CD8-positive, alpha-beta memory T cell (primary cell): ENCODE data around the gene DNAJB4. TPM values are rescaled to one million over a fixed set of nuclear protein-coding genes. Genes with fewer than 3 reads are reported as not detected.
A peak's percentile ranks its signal among the peaks of the same experiment; 100 is the strongest.

Experiments
- CTCF ChIA-PET: fragments of 350-600 bp; sonication (Branson Sonifier 250); formaldehyde crosslinking; loops from one replicate; lab custom pipeline; 2021; ENCODE audit warnings: antibody characterized with exemption; lab: Charles Lee
- POLR2A ChIA-PET: fragments of 350-600 bp; sonication (Branson Sonifier 250); formaldehyde crosslinking; loops from one replicate; lab custom pipeline; 2021; ENCODE audit warnings: antibody characterized with exemption; lab: Charles Lee
- DNase-seq, 5 donors: peaks; one replicate each; pipeline versions ENCODE4 v3.0.0 to v3.0.0-alpha.2; 2020 to 2022; ENCODE audit warnings: mixed read lengths in 1 of 5
- H3K27ac ChIP-seq: one replicate; pipeline ENCODE4 v1.7.0; 2013; ENCODE audit warnings: low read depth, mild to moderate bottlenecking, low read length, moderate library complexity
- H3K27me3 ChIP-seq: 2 replicates; pipeline ENCODE4 v1.7.0; 2013; ENCODE audit warnings: low read length, mild to moderate bottlenecking; ENCODE audit not compliant: insufficient read depth, poor library complexity, severe bottlenecking
- H3K36me3 ChIP-seq: 2 replicates; pipeline ENCODE4 v1.7.0; 2013; ENCODE audit warnings: mild to moderate bottlenecking, low read length, moderate library complexity; ENCODE audit not compliant: insufficient read depth
- H3K4me1 ChIP-seq: 2 replicates; pipeline ENCODE4 v1.7.0; 2013; ENCODE audit warnings: mild to moderate bottlenecking, low read length, moderate library complexity; ENCODE audit not compliant: insufficient read depth
- H3K4me3 ChIP-seq: 2 replicates; pipeline ENCODE4 v1.7.0; 2013; ENCODE audit warnings: mild to moderate bottlenecking, low read length
- H3K9me3 ChIP-seq: 2 replicates; pipeline ENCODE4 v1.7.0; 2013; ENCODE audit warnings: mild to moderate bottlenecking, low read length
- H3K27ac Mint-ChIP-seq, 8 donors: one replicate each; pipeline ENCODE4 v1.8.0; 2020 to 2021; ENCODE audit warnings: mixed read lengths in 8 of 8, mild to moderate bottlenecking in 6 of 8, inconsistent platforms in 3 of 8, moderate library complexity in 3 of 8
- H3K27me3 Mint-ChIP-seq, 2 donors: one replicate each; pipeline ENCODE4 v1.8.0; 2020 to 2021; ENCODE audit warnings: mixed read lengths in 2 of 2, mild to moderate bottlenecking in 1 of 2, moderate library complexity in 1 of 2
- H3K36me3 Mint-ChIP-seq, 3 donors: one replicate each; pipeline ENCODE4 v1.8.0; 2020 to 2021; ENCODE audit warnings: mixed read lengths in 3 of 3, inconsistent platforms in 1 of 3, mild to moderate bottlenecking in 1 of 3
- H3K4me1 Mint-ChIP-seq, 3 donors: one replicate each; pipeline ENCODE4 v1.8.0; 2020 to 2021; ENCODE audit warnings: mixed read lengths in 3 of 3, inconsistent platforms in 1 of 3, mild to moderate bottlenecking in 1 of 3
- H3K4me3 Mint-ChIP-seq, 7 donors: one replicate each; pipeline ENCODE4 v1.8.0; 2020 to 2021; ENCODE audit warnings: mixed read lengths in 7 of 7, mild to moderate bottlenecking in 6 of 7, moderate library complexity in 4 of 7, inconsistent platforms in 2 of 7
- H3K9me3 Mint-ChIP-seq, 5 donors: one replicate each; pipeline ENCODE4 v1.8.0; 2020 to 2022; ENCODE audit warnings: mixed read lengths in 5 of 5, mild to moderate bottlenecking in 3 of 5, moderate library complexity in 2 of 5, inconsistent platforms in 1 of 5
- polyA plus RNA-seq: library from polyadenylated mRNA; unstranded; fragments of 300-500 nt; fragmentation: Illumina TruSeq; gene quantifications from one replicate; pipeline ENCODE4 v1.2.3, GENCODE V29; 2021
- total RNA-seq, 2 experiments: library from RNA; stranded (reverse); gene quantifications; one replicate each; pipeline ENCODE4 v1.2.3, GENCODE V29; 2021

Gene DNAJB4
- total RNA-seq (10 to 100 TPM in 1 of 2 experiments, 1 to 10 TPM in 1; 8.1 to 10.6 TPM), polyA plus RNA-seq (5.3 TPM)

- Histone ChIP-seq H3K27ac (peak within 1 kb of the TSS; percentile 92), H3K36me3 (no peaks in the 10 kb centered on the region), H3K4me3 (peak within 1 kb of the TSS; percentile 89), H3K27me3 (no peaks in the 10 kb centered on the region), H3K9me3 (no peaks in the 10 kb centered on the region), H3K4me1 (peaks cover 17% of the 10 kb centered on the region)
- peaks cover 0 to 2% (median 0%) of the 10 kb centered on the region in 5 donors for H3K9me3 Mint-ChIP-seq
- ChIA-PET POLR2A (interaction anchor here (0.6 to 5.8 kb wide), 5 partner anchors 10 to 322 kb away, joined by 3 to 102 read pairs (median 3); partner anchors contain the start of genes FUBP1 and ZZZ3), CTCF (interaction anchor here (0.8 to 3.9 kb wide), 8 partner anchors 9 to 109 kb away, joined by 3 to 27 read pairs (median 4); partner anchors contain the start of gene FUBP1)
- peaks cover 0 to 8% (median 0%) of the 10 kb centered on the region in 3 donors for H3K36me3 Mint-ChIP-seq
- peak within 1 kb of the TSS; percentile 93 to 99 (median 98) for H3K27ac Mint-ChIP-seq
- DNase-seq: peak; percentile 29 to 83 (median 80)
- peaks cover 25 to 65% (median 61%) of the 10 kb centered on the region in 3 donors for H3K4me1 Mint-ChIP-seq
- peaks cover 0 to 3% of the 10 kb centered on the region in 2 donors for H3K27me3 Mint-ChIP-seq
- peak within 1 kb of the TSS; percentile 86 to 93 (median 90) for H3K4me3 Mint-ChIP-seq
These were observed at the start of gene DNAJB4 for GRCh38 chr1:78004719-78005447. DNAJB4 (plus strand) TSS chr1:78004939; CDS start chr1:78005111, 172 bp downstream.

GRCh38 chr1:77955709-77956108 is 49.0 kb upstream of the DNAJB4 start:
- Mint-ChIP-seq H3K9me3 (no peaks in the 10 kb centered on the region), H3K4me1 (peaks cover 31 to 67% (median 47%) of the 10 kb centered on the region in 3 donors), H3K36me3 (peaks cover 14 to 85% (median 28%) of the 10 kb centered on the region in 3 donors), H3K4me3 (no peak overlapping the region), H3K27me3 (no peaks in the 10 kb centered on the region), H3K27ac (peak overlapping the region in 3 of 8 donors; percentile 46 to 78 (median 57))
- no peak overlapping the region for H3K4me3 ChIP-seq
- DNase-seq: no peak
- peaks cover 75% of the 10 kb centered on the region for H3K36me3 ChIP-seq
- no peaks in the 10 kb centered on the region for H3K9me3 ChIP-seq
- H3K4me1 ChIP-seq: no peaks in the 10 kb centered on the region
- H3K27ac ChIP-seq: no peak overlapping the region
- H3K27me3 ChIP-seq: no peaks in the 10 kb centered on the region
- ChIA-PET CTCF (interaction anchor here (1.0 kb wide), 1 partner anchor 158 kb away, joined by 3 read pairs; no protein-coding TSS in a partner anchor), POLR2A (interaction anchor here (1.1 kb wide), 1 partner anchor 22 kb away, joined by 4 read pairs; the partner anchor contains the start of gene FUBP1)

- peak overlapping the region in 1 of 8 donors; percentile 20 for H3K27ac Mint-ChIP-seq
- Histone ChIP-seq H3K27me3 (no peaks in the 10 kb centered on the region), H3K36me3 (peaks cover 77% of the 10 kb centered on the region), H3K4me1 (no peaks in the 10 kb centered on the region), H3K4me3 (no peak overlapping the region), H3K27ac (no peak overlapping the region), H3K9me3 (no peaks in the 10 kb centered on the region)
- CTCF ChIA-PET: interaction anchor here (1.0 kb wide), 1 partner anchor 159 kb away, joined by 3 read pairs; no protein-coding TSS in a partner anchor
- no peak overlapping the region for H3K4me3 Mint-ChIP-seq
- peaks cover 31 to 67% (median 48%) of the 10 kb centered on the region in 3 donors for H3K4me1 Mint-ChIP-seq
- no peaks in the 10 kb centered on the region for H3K9me3 Mint-ChIP-seq
- POLR2A ChIA-PET: interaction anchor here (1.4 kb wide), 1 partner anchor 22 kb away, joined by 4 read pairs; no protein-coding TSS in a partner anchor
- no peaks in the 10 kb centered on the region for H3K27me3 Mint-ChIP-seq
- H3K36me3 Mint-ChIP-seq: peaks cover 14 to 85% (median 30%) of the 10 kb centered on the region in 3 donors
- DNase-seq: no peak
These were observed 48.3 kb upstream of the DNAJB4 start for GRCh38 chr1:77956464-77956863.

DNA sequence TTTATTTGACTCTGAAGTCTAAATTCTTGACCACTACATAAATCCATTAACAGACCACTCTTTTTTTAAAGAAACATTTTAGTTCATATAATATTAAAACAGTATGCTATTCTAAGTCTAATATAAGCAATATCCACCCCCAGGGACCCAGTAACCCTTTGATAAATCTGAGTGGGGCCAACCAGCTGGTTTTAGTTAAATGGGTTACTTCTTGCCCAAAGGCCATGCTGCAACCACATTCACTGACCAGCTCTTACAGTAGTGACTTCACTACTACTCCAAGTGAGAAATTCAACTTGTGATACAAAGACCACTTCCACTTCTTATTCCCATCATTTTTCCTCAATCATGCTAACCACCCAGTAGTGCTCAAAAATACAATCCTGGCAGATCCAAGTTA is 46.3 kb upstream of the DNAJB4 start:
- Mint-ChIP-seq H3K4me3 (no peak overlapping the region), H3K36me3 (peaks cover 10 to 88% (median 38%) of the 10 kb centered on the region in 3 donors), H3K27ac (peak overlapping the region in 5 of 8 donors; percentile 1 to 59 (median 20)), H3K9me3 (no peaks in the 10 kb centered on the region), H3K4me1 (peaks cover 33 to 72% (median 50%) of the 10 kb centered on the region in 3 donors), H3K27me3 (no peaks in the 10 kb centered on the region)
- Histone ChIP-seq H3K36me3 (peaks cover 87% of the 10 kb centered on the region), H3K4me1 (no peaks in the 10 kb centered on the region), H3K9me3 (no peaks in the 10 kb centered on the region), H3K27me3 (no peaks in the 10 kb centered on the region), H3K4me3 (no peak overlapping the region), H3K27ac (no peak overlapping the region)
- no peak for DNase-seq
- POLR2A ChIA-PET: interaction anchor here (0.7 kb wide), 1 partner anchor 203 kb away, joined by 5 read pairs; no protein-coding TSS in a partner anchor
- CTCF ChIA-PET: no interaction called here

GRCh38 chr1:77958850-77959249 is 45.9 kb upstream of the DNAJB4 start:
- Histone ChIP-seq H3K27me3 (no peaks in the 10 kb centered on the region), H3K36me3 (peaks cover 89% of the 10 kb centered on the region), H3K27ac (no peak overlapping the region), H3K4me1 (no peaks in the 10 kb centered on the region), H3K4me3 (no peak overlapping the region), H3K9me3 (no peaks in the 10 kb centered on the region)
- no peak for DNase-seq
- ChIA-PET POLR2A (no interaction called here), CTCF (no interaction called here)
- H3K4me1 Mint-ChIP-seq: peaks cover 31 to 69% (median 50%) of the 10 kb centered on the region in 3 donors
- H3K27me3 Mint-ChIP-seq: no peaks in the 10 kb centered on the region
- H3K27ac Mint-ChIP-seq: peak overlapping the region in 6 of 8 donors; percentile 1 to 59 (median 24)
- no peak overlapping the region for H3K4me3 Mint-ChIP-seq
- H3K36me3 Mint-ChIP-seq: peaks cover 10 to 89% (median 39%) of the 10 kb centered on the region in 3 donors
- no peaks in the 10 kb centered on the region for H3K9me3 Mint-ChIP-seq

DNA sequence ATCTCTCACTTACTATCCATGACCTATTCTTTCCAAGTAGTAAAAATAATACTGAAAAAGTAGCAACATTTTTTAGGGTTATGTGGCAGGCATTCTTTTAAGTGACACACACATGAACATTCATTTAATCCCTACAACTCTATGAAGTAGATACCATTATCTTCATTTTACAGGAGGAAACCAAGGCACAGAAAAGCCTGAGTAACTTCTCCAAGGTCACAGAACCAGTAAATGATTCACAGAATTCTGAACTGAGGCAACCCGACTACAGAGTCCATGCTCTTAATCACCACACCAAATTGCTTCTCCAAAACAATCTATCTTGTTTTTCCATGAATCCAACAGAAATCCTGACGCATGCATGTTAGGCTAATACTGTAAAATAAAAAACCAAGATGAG is 43.3 kb upstream of the DNAJB4 start:
- peaks cover 87% of the 10 kb centered on the region for H3K36me3 ChIP-seq
- Mint-ChIP-seq H3K4me3 (no peak overlapping the region), H3K4me1 (peaks cover 33 to 58% (median 49%) of the 10 kb centered on the region in 3 donors), H3K27me3 (no peaks in the 10 kb centered on the region), H3K27ac (peak overlapping the region in 2 of 8 donors; percentile 1 to 15), H3K36me3 (peaks cover 12 to 91% (median 41%) of the 10 kb centered on the region in 3 donors), H3K9me3 (no peaks in the 10 kb centered on the region)
- no peaks in the 10 kb centered on the region for H3K4me1 ChIP-seq
- H3K9me3 ChIP-seq: no peaks in the 10 kb centered on the region
- DNase-seq: no peak
- H3K4me3 ChIP-seq: no peak overlapping the region
- ChIA-PET CTCF (no interaction called here), POLR2A (no interaction called here)
- no peak overlapping the region for H3K27ac ChIP-seq
- no peaks in the 10 kb centered on the region for H3K27me3 ChIP-seq

DNA sequence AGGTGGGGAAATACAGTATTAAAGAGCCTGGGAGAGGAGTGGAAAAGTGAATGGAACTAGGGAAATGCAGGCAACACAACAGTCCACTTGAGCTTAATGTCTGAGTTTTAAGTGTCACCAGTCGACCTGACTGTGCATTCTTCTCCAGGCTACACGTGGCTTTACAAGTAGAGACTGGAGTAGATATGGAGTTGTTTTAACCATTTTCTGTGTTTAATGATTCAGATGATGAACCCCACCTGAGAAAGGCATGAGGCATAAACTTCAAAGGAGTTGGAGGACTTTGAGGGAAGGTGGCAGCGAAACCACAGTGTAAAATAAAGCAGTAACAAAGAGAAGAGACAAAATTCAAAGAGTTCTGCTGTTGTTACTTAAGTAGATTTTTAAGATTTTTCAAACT is 38.4 kb upstream of the DNAJB4 start:
- peaks cover 10 to 89% (median 43%) of the 10 kb centered on the region in 3 donors for H3K36me3 Mint-ChIP-seq
- POLR2A ChIA-PET: interaction anchor here (0.6 to 1.7 kb wide), 2 partner anchors 12 to 1705 kb away, joined by 3 to 6 read pairs; partner anchors contain the start of gene FUBP1
- CTCF ChIA-PET: interaction anchor here (1.0 kb wide), 1 partner anchor 148 kb away, joined by 3 read pairs; no protein-coding TSS in a partner anchor
- H3K27me3 Mint-ChIP-seq: no peaks in the 10 kb centered on the region
- no peaks in the 10 kb centered on the region for H3K9me3 ChIP-seq
- no peak overlapping the region for H3K4me3 ChIP-seq
- peaks cover 75% of the 10 kb centered on the region for H3K36me3 ChIP-seq
- peak overlapping the region in 1 of 7 donors; percentile 27 for H3K4me3 Mint-ChIP-seq
- H3K27ac Mint-ChIP-seq: peak overlapping the region in 5 of 8 donors; percentile 18 to 79 (median 74)
- H3K27me3 ChIP-seq: no peaks in the 10 kb centered on the region
- no peaks in the 10 kb centered on the region for H3K9me3 Mint-ChIP-seq
- DNase-seq: no peak
- H3K4me1 ChIP-seq: peaks cover 30% of the 10 kb centered on the region
- peaks cover 48 to 73% (median 62%) of the 10 kb centered on the region in 3 donors for H3K4me1 Mint-ChIP-seq
- no peak overlapping the region for H3K27ac ChIP-seq
